SK-N-SH treated with all-trans-retinoic acid at 6 μM for 48 hours (cell line): ENCODE measurements around the gene NLRP1.

Source experiments
- ATAC-seq: fragments of 200-7000 bp; cut with Tn5 transposase; 3 replicates; pipeline ENCODE4 v1.9.1; 2020; ENCODE audit warnings: mild to moderate bottlenecking, moderate library complexity
- ARNTL ChIP-seq: fragments of 450-650 bp; formaldehyde crosslinking; IDR thresholded peaks from 2 replicates; pipeline ENCODE4 v1.5.0; 2020; ENCODE audit warnings: low read depth, mild to moderate bottlenecking, moderate library complexity, borderline replicate concordance
- BACH2 ChIP-seq: fragments of 250-450 bp; sonication (Bioruptor Pico); IDR thresholded peaks from 2 replicates; pipeline ENCODE4 v1.9.0; 2021; ENCODE audit warnings: mild to moderate bottlenecking, borderline replicate concordance
- CSDC2 ChIP-seq: fragments of 250-450 bp; sonication (Bioruptor Pico); IDR thresholded peaks from 2 replicates; pipeline ENCODE4 v1.5.0; 2020; ENCODE audit warnings: mild to moderate bottlenecking, moderate library complexity
- ESRRG ChIP-seq: fragments of 250-450 bp; sonication (Bioruptor Pico); IDR thresholded peaks from 2 replicates; pipeline ENCODE4 v1.6.1; 2021; ENCODE audit warnings: mild to moderate bottlenecking
- GLIS3 ChIP-seq: fragments of 250-450 bp; sonication (Bioruptor Pico); IDR thresholded peaks from 2 replicates; pipeline ENCODE4 v1.5.0; 2020; ENCODE audit warnings: mild to moderate bottlenecking, moderate library complexity
- ISL1 ChIP-seq: fragments of 250-450 bp; sonication (Bioruptor Pico); IDR thresholded peaks from 2 replicates; pipeline ENCODE4 v2.1.2; 2022; ENCODE audit warnings: mild to moderate bottlenecking, moderate library complexity
- OSR1 ChIP-seq: fragments of 250-450 bp; sonication (Bioruptor Pico); IDR thresholded peaks from 2 replicates; pipeline ENCODE4 v1.8.0; 2022; ENCODE audit warnings: moderate library complexity, mild to moderate bottlenecking, inconsistent platforms
- PPARA ChIP-seq: fragments of 250-450 bp; sonication (Bioruptor Pico); IDR thresholded peaks from 2 replicates; pipeline ENCODE4 v1.5.0; 2020; ENCODE audit warnings: mild to moderate bottlenecking, borderline replicate concordance
- RARB ChIP-seq: fragments of 250-450 bp; sonication (Bioruptor Pico); IDR thresholded peaks from 2 replicates; pipeline ENCODE4 v1.8.0; 2021; ENCODE audit warnings: mild to moderate bottlenecking, moderate library complexity
- SNAI2 ChIP-seq: fragments of 250-450 bp; sonication (Bioruptor Pico); IDR thresholded peaks from 2 replicates; pipeline ENCODE4 v1.5.0; 2020; ENCODE audit warnings: mild to moderate bottlenecking, moderate library complexity
- TCF4 ChIP-seq: fragments of 250-450 bp; sonication (Bioruptor Pico); IDR thresholded peaks from 2 replicates; pipeline ENCODE4 v1.8.0; 2021; ENCODE audit warnings: mild to moderate bottlenecking, moderate library complexity, borderline replicate concordance
- TOX ChIP-seq: fragments of 250-450 bp; sonication (Bioruptor Pico); IDR thresholded peaks from 2 replicates; pipeline ENCODE4 v1.8.0; 2021; ENCODE audit warnings: mild to moderate bottlenecking, moderate library complexity, borderline replicate concordance
- ZFP3 ChIP-seq: fragments of 250-450 bp; sonication (Bioruptor Pico); IDR thresholded peaks from 2 replicates; pipeline ENCODE4 v1.5.0; 2020; ENCODE audit warnings: mild to moderate bottlenecking, moderate library complexity
- ZFP30 ChIP-seq: fragments of 450-650 bp; formaldehyde crosslinking; IDR thresholded peaks from 2 replicates; pipeline ENCODE4 v1.5.0; 2022; ENCODE audit warnings: mild to moderate bottlenecking, moderate library complexity
- ZNF565 ChIP-seq: fragments of 450-650 bp; formaldehyde crosslinking; conservative IDR thresholded peaks from 2 replicates; pipeline ENCODE4 v1.5.0; 2020; ENCODE audit warnings: low read depth, mild to moderate bottlenecking, moderate library complexity
- ZNF70 ChIP-seq: fragments of 450-650 bp; formaldehyde crosslinking; IDR thresholded peaks from 2 replicates; pipeline ENCODE4 v1.5.0; 2020; ENCODE audit warnings: mild to moderate bottlenecking, moderate library complexity
- ZNF8 ChIP-seq: fragments of 450-650 bp; formaldehyde crosslinking; IDR thresholded peaks from 2 replicates; pipeline ENCODE4 v1.5.0; 2020; ENCODE audit warnings: mild to moderate bottlenecking, moderate library complexity
- TF ChIP-seq, protein P1 (sequence below): fragments of 250-450 bp; sonication (Bioruptor Pico); IDR thresholded peaks from 2 replicates; pipeline ENCODE4 v1.5.1; 2021; ENCODE audit warnings: mild to moderate bottlenecking, moderate library complexity
- TF ChIP-seq, protein P2 (sequence below): fragments of 250-450 bp; sonication (Bioruptor Pico); IDR thresholded peaks from 2 replicates; pipeline ENCODE4 v1.8.0; 2021; ENCODE audit warnings: low read depth, mild to moderate bottlenecking, moderate library complexity, borderline replicate concordance
- TF ChIP-seq, protein P3 (sequence below): fragments of 250-450 bp; sonication (Bioruptor Pico); IDR thresholded peaks from 2 replicates; pipeline ENCODE4 v1.5.0; 2020; ENCODE audit warnings: mild to moderate bottlenecking, moderate library complexity
- TF ChIP-seq, protein P4 (sequence below): fragments of 250-450 bp; sonication (Bioruptor Pico); IDR thresholded peaks from 2 replicates; pipeline ENCODE4 v1.8.0; 2020; ENCODE audit warnings: mild to moderate bottlenecking, moderate library complexity, borderline replicate concordance

NLRP1 gene

DNA sequence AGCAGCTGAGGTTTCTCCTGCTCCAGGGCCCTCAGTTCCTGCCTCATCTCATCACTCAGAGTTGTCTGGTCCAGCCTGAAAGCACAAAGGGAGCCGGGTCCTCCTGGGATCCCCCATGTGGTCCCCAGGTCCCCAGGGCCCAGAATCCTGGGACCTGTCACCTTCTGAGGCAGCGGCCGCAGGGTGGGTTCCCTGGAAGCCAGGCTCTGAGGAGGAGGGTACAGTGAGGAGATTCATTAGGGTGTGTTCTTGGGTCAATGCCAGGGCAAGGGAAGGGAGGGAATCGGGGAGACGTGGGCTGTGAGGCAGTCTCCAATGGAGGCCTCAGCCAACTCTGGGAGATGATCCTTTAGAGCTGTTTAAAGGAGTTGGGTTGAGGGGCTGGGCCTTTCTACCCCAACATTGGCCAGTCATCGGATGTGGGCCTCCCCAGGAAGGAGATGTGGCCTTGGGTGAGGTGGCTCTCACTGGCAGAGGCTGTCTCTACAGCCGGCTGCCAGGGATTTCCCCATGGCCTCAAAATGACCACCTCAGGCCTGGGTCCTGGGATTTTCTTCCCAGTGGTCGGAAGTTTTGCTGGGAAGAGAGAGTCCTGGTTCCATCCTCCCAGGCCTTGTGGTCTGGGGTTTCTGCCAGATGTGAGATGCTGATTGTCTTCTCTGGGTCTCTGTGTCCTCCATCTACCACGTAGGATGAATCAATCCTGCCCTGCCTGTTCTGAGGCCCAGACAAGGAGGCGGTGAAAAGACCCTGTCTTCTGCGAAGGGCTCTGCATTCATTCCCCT lies 47.3 kb downstream of the NLRP1 start:
- TF ChIP-seq OSR1 (CRISPR knock-in tag), result no peak
- no peak for TF ChIP-seq SNAI2 (CRISPR knock-in tag)
- no peak for TF ChIP-seq CSDC2 (CRISPR knock-in tag)
- TF ChIP-seq, protein P1, sequence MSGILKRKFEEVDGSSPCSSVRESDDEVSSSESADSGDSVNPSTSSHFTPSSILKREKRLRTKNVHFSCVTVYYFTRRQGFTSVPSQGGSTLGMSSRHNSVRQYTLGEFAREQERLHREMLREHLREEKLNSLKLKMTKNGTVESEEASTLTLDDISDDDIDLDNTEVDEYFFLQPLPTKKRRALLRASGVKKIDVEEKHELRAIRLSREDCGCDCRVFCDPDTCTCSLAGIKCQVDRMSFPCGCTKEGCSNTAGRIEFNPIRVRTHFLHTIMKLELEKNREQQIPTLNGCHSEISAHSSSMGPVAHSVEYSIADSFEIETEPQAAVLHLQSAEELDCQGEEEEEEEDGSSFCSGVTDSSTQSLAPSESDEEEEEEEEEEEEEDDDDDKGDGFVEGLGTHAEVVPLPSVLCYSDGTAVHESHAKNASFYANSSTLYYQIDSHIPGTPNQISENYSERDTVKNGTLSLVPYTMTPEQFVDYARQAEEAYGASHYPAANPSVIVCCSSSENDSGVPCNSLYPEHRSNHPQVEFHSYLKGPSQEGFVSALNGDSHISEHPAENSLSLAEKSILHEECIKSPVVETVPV (CRISPR knock-in tag), result no peak
- TF ChIP-seq GLIS3 (CRISPR knock-in tag), result no peak
- TF ChIP-seq TCF4, result no peak
- TF ChIP-seq ESRRG (CRISPR knock-in tag), result no peak
- TF ChIP-seq, protein P2, sequence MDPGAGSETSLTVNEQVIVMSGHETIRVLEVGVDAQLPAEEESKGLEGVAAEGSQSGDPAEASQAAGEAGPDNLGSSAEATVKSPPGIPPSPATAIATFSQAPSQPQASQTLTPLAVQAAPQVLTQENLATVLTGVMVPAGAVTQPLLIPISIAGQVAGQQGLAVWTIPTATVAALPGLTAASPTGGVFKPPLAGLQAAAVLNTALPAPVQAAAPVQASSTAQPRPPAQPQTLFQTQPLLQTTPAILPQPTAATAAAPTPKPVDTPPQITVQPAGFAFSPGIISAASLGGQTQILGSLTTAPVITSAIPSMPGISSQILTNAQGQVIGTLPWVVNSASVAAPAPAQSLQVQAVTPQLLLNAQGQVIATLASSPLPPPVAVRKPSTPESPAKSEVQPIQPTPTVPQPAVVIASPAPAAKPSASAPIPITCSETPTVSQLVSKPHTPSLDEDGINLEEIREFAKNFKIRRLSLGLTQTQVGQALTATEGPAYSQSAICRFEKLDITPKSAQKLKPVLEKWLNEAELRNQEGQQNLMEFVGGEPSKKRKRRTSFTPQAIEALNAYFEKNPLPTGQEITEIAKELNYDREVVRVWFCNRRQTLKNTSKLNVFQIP (CRISPR knock-in tag), result no peak
- TF ChIP-seq, protein P3, sequence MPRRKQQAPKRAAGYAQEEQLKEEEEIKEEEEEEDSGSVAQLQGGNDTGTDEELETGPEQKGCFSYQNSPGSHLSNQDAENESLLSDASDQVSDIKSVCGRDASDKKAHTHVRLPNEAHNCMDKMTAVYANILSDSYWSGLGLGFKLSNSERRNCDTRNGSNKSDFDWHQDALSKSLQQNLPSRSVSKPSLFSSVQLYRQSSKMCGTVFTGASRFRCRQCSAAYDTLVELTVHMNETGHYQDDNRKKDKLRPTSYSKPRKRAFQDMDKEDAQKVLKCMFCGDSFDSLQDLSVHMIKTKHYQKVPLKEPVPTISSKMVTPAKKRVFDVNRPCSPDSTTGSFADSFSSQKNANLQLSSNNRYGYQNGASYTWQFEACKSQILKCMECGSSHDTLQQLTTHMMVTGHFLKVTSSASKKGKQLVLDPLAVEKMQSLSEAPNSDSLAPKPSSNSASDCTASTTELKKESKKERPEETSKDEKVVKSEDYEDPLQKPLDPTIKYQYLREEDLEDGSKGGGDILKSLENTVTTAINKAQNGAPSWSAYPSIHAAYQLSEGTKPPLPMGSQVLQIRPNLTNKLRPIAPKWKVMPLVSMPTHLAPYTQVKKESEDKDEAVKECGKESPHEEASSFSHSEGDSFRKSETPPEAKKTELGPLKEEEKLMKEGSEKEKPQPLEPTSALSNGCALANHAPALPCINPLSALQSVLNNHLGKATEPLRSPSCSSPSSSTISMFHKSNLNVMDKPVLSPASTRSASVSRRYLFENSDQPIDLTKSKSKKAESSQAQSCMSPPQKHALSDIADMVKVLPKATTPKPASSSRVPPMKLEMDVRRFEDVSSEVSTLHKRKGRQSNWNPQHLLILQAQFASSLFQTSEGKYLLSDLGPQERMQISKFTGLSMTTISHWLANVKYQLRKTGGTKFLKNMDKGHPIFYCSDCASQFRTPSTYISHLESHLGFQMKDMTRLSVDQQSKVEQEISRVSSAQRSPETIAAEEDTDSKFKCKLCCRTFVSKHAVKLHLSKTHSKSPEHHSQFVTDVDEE, result no peak
- no peak for TF ChIP-seq ZNF8 (CRISPR knock-in tag)
- TF ChIP-seq RARB (CRISPR knock-in tag), result no peak
- no peak for TF ChIP-seq ZNF70 (CRISPR knock-in tag)
- no peak for TF ChIP-seq TOX (CRISPR knock-in tag)
- no peak for TF ChIP-seq ZNF565 (CRISPR knock-in tag)
- TF ChIP-seq ISL1, result no peak
- TF ChIP-seq ZFP30, result no peak
- no peak for TF ChIP-seq BACH2 (CRISPR knock-in tag)
- no peak for ATAC-seq

DNA sequence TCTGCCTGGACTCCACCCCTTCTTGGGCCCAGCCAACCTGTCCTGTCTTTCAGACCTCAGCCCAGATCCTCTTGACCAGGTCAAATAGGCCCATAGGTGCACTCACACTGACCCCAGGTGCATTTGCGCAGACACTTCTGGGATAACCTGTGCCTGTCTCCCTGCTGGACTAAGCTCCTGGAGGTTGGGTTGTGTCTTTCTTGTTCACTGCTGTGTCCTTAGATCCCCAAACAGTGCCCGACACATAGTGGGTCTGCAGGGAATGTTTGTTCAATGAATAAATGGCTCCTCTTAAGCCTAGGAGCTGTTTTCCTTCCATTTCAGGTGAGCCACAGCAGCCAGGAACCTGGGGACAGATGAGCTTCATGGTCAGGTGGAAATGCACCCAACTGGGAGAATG lies 48.9 kb downstream of the NLRP1 start:
- TF ChIP-seq ARNTL (CRISPR knock-in tag) (no peak), BACH2 (CRISPR knock-in tag) (no peak)
- TF ChIP-seq, protein P2 (CRISPR knock-in tag), result no peak
- ATAC-seq, result no peak

DNA sequence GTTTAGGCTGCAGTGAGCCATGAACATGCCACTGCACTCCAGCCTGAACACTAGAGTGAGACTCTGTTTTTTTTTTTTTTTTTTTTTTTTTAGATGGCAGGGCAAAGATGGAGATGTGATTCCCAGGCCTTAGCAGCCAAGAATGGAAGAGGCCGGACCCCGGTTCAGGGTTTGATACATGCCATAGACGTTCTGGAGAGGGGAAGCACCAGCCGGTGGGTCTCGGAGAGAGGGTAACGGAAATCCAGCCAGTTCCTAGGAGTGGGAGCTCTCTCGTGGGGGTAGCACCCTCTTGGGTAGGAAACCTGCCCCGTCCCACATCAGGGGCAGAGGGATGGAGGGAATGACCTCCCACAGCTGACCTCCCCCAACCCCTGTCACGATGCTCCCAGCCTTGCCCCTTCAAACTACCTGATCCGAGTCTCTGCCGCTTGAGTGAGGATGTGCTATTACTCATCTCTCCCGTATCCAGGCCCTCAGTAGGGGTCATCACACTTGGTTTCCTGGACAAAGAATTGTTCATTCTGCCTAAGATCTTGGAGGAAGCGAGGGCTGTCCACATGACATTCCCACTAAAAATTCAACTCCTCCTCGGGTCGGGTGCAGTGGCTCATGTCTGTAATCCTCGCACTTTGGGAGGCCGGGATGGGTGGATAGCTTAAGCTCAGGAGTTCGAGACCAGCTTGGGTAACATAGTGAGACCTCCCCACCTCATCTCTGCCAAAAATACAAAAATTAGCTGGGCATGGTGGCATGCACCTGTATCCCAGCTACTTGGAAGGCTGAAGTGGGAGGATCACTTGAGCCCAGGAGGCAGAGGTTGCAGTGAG lies 50.6 kb downstream of the NLRP1 start:
- ATAC-seq, result no peak
- TF ChIP-seq, protein P4, sequence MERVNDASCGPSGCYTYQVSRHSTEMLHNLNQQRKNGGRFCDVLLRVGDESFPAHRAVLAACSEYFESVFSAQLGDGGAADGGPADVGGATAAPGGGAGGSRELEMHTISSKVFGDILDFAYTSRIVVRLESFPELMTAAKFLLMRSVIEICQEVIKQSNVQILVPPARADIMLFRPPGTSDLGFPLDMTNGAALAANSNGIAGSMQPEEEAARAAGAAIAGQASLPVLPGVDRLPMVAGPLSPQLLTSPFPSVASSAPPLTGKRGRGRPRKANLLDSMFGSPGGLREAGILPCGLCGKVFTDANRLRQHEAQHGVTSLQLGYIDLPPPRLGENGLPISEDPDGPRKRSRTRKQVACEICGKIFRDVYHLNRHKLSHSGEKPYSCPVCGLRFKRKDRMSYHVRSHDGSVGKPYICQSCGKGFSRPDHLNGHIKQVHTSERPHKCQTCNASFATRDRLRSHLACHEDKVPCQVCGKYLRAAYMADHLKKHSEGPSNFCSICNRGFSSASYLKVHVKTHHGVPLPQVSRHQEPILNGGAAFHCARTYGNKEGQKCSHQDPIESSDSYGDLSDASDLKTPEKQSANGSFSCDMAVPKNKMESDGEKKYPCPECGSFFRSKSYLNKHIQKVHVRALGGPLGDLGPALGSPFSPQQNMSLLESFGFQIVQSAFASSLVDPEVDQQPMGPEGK (CRISPR knock-in tag), result no peak
- no peak for TF ChIP-seq PPARA (CRISPR knock-in tag)
- TF ChIP-seq, protein P3, result no peak
- no peak for TF ChIP-seq ZFP3 (CRISPR knock-in tag)
- no peak for TF ChIP-seq ZFP30
- TF ChIP-seq, protein P1 (CRISPR knock-in tag), result no peak
- TF ChIP-seq ZNF565 (CRISPR knock-in tag), result no peak
- no peak for TF ChIP-seq TOX (CRISPR knock-in tag)
- no peak for TF ChIP-seq TCF4
- no peak for TF ChIP-seq ISL1
- no peak for TF ChIP-seq SNAI2 (CRISPR knock-in tag)
- no peak for TF ChIP-seq ZNF8 (CRISPR knock-in tag)
